ENCODE data around the gene DLEC1.

GRCh38 chr3:38136393-38136776 is 97.4 kb downstream of the DLEC1 start:
- TF ChIP-seq CTCF (conservative IDR thresholded peaks at IDR 0.05; ENCODE audit: low read depth in 2 of 2) = no peak
- no peak for TF ChIP-seq POLR2AphosphoS5 (IDR thresholded peaks at IDR 0.05; ENCODE audit: low read depth)
- TF ChIP-seq CREB1 (CRISPR knock-in tag; IDR thresholded peaks at IDR 0.05; ENCODE audit: low read depth) = no peak
- TF ChIP-seq, protein P1, sequence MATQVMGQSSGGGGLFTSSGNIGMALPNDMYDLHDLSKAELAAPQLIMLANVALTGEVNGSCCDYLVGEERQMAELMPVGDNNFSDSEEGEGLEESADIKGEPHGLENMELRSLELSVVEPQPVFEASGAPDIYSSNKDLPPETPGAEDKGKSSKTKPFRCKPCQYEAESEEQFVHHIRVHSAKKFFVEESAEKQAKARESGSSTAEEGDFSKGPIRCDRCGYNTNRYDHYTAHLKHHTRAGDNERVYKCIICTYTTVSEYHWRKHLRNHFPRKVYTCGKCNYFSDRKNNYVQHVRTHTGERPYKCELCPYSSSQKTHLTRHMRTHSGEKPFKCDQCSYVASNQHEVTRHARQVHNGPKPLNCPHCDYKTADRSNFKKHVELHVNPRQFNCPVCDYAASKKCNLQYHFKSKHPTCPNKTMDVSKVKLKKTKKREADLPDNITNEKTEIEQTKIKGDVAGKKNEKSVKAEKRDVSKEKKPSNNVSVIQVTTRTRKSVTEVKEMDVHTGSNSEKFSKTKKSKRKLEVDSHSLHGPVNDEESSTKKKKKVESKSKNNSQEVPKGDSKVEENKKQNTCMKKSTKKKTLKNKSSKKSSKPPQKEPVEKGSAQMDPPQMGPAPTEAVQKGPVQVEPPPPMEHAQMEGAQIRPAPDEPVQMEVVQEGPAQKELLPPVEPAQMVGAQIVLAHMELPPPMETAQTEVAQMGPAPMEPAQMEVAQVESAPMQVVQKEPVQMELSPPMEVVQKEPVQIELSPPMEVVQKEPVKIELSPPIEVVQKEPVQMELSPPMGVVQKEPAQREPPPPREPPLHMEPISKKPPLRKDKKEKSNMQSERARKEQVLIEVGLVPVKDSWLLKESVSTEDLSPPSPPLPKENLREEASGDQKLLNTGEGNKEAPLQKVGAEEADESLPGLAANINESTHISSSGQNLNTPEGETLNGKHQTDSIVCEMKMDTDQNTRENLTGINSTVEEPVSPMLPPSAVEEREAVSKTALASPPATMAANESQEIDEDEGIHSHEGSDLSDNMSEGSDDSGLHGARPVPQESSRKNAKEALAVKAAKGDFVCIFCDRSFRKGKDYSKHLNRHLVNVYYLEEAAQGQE (IDR thresholded peaks at IDR 0.05; ENCODE audit: unreplicated experiment) = no peak
- TF ChIP-seq EZH2phosphoT487 (IDR thresholded peaks at IDR 0.05; ENCODE audit: unreplicated experiment) = no peak
- no peak for TF ChIP-seq JUNB (IDR thresholded peaks at IDR 0.05; ENCODE audit: unreplicated experiment)
- TF ChIP-seq, protein P2, sequence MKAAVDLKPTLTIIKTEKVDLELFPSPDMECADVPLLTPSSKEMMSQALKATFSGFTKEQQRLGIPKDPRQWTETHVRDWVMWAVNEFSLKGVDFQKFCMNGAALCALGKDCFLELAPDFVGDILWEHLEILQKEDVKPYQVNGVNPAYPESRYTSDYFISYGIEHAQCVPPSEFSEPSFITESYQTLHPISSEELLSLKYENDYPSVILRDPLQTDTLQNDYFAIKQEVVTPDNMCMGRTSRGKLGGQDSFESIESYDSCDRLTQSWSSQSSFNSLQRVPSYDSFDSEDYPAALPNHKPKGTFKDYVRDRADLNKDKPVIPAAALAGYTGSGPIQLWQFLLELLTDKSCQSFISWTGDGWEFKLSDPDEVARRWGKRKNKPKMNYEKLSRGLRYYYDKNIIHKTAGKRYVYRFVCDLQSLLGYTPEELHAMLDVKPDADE (IDR thresholded peaks at IDR 0.05) = no peak
- no peak for TF ChIP-seq EZH2 (IDR thresholded peaks at IDR 0.05; ENCODE audit: low read depth, unreplicated experiment)

All from GM23338 (cell line).